GM21528 (cell line): ENCODE data around the gene PIK3C2B.
"Not testable (repeated sequence)": the region's sequence is repeated elsewhere in the genome, so short reads cannot be mapped to it uniquely, and the experiment has no call there.

Experiments
- ATAC-seq: cut with Tn5 transposase; IDR thresholded peaks from one replicate; pipeline ENCODE4 v1.9.1; 2021; ENCODE audit warnings: mild to moderate bottlenecking, moderate library complexity; ENCODE audit not compliant: unreplicated experiment, low FRiP score

PIK3C2B gene

DNA sequence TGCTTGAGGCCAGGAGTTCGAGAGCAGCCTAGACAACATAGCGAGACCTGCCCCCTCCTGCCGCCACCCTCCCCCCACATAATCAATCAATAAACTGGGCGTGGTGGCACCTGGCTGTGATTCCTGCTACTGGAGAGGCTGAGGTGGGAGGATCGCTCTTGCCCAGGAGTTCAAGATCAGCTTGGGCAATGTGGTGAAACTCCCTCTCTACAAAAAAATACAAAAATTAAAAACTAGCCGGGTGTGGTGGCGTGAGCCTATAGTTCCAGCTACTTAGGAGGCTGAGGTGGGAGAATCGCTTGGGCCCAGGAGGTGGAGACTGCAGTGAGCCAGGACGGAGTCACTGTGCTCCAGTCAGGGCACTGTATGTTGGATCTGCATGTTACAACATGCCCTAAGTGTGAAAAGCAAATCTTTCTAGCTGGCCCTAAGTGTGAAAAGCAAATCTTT, 14.6 kb upstream of the PIK3C2B start:
- ATAC-seq = no peak

DNA sequence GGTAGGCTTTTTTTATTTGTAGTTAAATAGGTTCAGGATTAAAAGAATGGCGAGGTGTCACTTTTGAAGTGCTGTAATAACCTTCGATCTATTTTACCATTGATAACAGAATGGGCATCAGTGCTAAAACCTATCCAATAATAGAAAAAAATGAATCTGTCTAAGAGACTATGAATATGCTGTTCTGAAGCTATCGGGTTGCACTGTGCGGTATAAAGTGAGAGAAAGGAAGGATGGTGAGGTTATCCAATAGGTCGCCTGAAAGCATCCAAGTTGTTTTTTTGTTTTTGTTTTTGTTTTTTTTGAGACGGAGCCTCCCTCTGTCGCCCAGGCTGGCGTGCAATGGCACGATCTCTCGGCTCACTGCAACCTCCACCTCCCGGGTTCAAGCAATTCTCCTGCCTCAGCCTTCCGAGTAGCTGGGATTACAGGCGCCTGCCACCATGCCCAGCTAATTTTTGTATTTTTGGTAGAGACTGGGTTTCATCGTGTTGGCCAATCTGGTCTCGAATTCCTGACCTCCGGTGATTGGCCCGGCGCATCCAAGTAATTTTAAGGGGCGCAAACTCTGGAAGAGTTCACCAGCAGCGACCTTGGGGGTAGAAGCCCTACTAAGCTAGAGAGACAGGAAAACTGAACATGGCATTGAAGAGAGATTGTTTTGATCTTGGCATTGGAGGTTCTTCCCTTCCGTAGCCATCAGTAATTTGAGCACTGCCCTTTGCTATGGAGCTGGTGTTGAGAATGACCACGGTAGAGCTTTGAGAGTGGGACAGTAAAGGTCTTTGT, 12.9 kb upstream of the PIK3C2B start:
- peak; percentile 17 for ATAC-seq

DNA sequence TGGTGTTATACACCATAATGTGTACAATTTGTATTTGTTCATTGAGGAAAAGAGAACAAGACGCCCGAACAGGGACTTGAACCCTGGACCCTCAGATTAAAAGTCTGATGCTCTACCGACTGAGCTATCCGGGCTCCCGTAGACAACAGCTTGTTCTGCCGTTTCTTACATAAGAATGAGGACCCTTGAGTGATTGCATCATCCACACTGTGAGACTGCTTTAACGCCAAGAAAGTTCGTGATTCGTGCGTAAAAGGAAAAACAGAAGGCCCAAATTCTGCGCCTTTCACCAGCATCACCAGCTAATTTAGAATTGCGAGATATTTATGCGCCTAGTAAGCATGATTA, 12.3 kb upstream of the PIK3C2B start:
- ATAC-seq = peak; percentile 64

DNA sequence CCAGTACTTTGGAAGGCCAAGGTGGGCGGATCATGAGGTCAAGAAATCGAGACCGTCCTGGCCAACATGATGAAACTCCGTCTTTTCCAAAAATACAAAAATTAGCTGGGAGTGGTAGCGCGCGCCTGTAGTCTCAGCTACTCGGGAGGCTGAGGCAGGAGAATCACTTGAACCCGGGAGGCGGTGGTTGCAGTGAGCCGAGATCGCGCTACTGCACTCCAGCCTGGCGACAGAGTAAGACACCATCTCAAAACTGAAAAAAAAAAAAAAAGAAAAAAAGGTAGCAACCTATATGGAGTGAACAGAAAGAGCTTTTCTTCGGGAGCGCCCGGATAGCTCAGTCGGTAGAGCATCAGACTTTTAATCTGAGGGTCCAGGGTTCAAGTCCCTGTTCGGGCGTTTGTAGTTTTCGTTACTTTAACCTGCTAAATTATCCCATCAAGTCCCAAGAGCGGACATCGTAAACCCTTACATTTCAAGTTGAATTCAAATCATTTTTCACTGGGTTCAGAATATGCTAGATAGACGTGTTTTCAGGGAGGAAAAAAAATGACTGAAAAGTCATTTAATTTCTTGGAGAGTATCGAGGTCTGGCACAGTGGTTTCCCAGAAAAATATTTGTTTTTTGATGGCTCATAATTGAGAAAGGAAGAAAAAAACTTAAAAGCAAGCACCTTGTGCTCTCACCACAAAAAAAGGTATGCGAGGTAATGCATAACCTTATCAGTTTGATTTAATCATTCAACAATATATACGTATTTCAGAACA, 11.8 kb upstream of the PIK3C2B start:
- peak; percentile 71 for ATAC-seq

DNA sequence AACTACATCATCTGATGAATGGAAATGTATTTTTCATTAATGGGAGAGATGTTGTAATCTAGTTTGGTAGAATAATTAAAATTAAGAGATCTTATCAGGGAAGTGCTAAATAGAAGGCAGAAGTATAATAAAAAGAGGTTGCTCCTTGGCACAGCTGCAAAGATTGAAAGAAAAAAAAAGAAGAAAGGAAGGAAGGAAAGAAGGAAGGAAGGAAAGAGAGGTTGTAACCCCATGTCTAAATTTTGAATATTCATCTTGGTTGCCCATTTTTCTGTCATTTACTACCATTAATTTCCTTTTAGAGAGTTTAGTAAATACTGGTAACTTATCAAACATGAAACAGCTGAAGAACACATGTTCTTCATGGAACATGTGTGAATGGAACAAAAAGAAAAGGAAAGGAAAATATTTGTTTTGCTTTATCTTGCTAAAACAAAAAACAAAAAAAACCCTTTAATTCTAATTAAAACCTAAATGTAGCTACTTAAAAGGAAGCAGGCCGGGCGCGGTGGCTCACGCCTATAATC, 11.1 kb upstream of the PIK3C2B start:
- no peak for ATAC-seq

DNA sequence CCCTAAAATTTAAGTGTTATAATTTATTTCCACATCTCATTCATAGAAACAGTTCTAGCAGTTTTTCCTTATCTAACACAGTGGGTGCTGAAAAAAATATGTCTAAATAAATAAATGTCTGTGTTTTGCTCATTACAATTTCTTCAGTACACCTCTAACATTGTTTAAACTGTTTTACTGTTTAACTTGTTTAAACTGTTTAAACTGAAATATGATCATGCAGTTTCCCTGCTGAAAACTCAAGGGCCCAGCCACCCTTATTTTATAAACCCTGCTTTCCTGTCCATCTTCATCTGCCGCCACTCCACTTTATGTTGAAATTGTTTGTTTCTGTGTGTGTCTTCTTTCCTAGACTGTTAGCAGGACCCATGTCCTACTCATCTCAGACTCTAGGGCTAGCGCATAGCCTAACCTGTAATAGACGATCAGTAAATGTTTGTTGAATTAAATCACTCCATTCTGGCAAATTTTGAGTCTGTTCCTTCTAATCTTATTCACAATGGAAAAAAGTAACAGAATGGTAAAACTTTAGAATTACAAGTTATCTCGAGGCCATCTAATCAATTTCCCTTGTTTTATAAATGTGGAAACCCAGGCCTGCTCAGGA, 9.4 kb upstream of the PIK3C2B start:
- no peak for ATAC-seq

DNA sequence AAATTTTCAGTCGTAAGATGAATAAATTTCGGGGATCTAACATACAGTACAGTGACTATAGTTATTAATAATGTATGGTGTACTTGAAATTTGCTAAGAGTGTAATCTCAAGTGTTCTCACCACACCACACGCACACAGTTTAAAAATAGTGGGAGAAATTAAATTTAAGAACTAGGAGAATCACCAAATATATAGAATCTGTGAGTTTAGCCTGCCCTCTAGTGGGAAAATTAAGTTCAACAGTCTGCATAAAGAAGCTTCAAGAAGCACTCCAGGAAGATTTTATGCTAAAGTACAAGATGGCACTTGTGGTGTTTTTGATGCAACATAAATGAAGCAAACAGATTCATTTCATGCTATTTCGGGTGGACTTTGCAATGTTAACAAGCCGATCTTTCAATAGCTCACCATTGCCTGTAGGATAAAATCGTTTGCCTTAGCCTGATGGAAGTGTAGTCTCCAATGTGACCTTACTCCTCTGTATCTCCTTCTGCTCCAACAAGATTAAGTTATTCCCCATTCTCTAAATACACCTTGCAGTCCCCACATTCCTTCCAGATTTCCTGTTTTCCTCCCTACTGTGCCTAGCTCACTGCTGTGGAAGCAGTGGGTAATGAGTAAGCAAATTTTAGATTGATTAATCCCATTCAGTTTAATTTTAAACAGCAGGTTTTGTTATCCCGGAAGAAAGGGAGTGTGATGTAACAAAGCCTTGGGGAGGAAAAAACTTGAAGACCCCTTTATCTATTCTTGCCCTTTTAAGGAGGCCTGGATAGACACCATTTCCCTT, 8.7 kb upstream of the PIK3C2B start:
- no peak for ATAC-seq

DNA sequence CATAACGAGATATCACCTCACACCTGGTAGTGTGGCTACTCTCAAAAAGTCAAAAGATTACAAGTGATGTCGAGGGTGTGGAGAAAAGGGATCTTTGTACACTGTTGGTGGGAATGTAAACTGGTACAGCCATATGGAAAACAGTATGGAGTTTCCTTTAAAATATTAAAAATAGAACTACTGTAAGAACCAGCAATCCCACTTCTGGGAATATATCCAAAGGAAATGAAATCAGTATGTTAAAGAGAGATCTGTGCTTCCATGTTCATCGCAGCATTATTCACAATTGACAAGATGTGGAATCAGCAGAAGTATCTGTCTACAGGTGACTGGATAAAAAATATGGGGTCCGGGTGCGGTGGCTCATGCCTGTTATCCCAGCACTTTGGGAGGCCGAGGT, 7.6 kb upstream of the PIK3C2B start:
- ATAC-seq = no peak

DNA sequence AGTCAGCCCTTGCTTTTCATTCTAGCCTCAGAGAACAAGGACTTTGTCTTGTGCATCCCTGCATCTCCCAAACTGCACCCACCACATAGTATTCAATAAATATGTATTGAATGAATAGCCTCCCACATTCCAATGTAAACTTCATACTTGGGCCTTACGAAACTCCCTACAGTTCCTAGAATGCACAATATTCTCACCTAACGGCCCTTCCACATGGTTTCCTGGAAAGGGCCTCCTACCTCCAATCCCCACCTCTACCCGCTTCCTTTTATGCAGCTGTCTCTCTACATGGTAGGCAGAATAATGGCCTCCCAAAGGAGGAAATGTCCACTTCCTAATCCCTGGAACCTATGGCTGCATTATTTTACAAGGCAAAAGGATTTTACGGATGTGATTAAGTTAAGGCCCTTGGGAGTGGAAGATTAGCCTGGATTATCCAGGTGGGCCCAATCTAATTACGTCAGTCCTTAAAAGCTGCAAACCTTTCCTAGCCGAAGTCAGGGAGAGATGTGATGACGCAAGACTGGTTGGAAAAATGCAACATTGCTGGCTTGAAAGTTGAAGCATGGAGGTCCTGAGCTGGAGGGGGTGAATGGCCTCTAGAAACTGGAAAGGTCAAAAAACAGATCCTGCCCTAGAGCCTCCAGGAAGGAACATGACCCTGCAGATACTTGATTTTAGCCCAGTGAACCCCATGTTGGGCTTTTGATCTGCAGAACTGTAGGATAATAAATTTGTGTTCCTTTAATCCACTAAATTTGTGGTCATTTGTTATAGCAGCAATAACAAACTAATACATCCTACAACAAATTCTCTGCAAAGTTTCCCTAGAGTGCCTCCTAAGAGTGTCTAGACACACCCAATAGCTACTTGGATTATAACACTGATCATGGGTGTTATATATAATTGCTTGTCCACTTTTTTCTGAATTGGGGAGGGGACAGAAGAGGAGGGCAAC, 5.2 kb upstream of the PIK3C2B start:
- ATAC-seq = no peak

DNA sequence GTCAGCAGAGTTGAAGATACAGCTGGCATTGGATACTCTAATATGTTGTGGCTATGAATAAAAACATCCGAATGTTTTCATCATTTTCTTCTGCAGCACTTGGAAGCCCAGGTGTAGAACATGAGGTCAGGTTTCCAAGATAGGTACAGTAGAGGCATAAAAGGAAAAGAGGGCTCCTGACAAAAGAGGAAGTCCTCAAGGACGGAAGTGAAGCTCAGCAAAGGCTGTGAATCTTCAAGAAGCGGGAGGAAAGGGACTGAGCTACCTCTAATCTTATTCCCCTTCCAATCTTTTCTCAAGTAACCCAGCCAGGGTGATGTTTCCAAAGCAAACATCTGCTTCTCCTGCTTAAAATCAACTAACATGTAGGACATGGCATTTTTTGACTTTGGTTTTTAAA, 4.4 kb upstream of the PIK3C2B start:
- ATAC-seq = no peak

DNA sequence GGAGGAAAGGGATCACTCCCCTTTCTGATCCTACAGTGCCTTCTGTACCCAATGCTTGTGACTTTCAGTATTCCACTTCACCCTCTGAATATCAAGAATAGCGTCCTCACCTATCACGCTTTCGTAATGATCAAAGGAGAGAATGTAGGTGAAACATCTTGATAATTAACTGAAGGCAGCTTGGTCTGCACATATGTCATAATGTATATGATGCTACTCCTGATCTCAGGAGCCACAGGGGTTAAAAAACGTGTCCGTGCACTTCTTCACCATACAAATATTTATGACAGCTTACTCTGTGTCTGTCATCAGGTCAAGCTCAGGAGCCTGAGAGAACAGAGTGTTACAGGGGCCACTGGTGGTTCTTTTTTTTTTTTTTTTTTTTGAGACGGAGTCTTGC, 1.2 kb upstream of the PIK3C2B start:
- ATAC-seq = no peak

DNA sequence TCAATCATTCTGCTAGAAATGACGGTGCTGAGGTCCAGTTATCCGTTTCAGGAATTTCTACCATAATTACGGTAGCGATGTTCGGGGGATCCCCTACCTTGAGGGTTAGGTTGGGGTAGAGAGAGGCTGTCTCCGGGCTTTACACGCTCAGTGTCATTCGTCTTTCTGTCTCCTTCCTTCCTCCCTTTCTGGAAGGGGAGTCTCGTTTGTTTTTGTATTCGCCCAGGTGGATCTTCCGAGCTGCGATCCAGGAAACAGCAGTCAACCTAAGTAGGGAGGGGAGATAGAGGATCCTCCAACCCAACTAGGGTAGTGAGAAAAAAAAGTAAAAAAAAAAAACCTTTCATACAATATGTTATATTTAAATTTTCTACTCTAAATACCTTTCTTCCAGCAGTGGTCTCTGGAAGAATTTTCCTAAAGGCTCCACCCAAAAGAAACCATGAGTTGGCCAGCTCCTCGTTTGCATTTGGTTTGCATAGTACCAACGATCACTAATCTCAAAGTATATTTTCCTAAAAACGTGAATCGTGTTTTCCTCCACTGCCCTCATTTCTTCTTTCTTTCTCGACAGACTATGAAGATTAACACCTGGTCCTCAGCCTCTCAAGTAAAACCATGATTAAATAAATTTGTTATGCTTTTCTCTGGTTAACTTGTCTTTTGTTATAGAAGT, 611 bp upstream of the PIK3C2B start:
- ATAC-seq = peak; percentile 26

DNA sequence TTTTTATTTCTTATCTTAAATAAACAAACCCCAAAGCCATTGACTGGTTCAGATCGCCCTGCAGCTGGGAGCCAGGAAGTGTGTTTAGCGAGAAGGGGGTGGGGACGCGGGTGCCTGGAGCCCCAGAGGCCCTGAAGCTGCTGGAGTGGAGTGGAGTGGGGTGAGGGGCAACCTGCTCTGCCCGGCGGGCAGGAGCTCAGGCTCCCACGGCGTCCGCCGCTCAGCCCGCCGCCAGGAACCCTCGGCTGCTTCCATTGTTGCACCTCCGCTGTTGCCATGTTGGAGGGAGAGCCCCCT, 673 bp downstream of the PIK3C2B start:
- peak; percentile 30 for ATAC-seq

DNA sequence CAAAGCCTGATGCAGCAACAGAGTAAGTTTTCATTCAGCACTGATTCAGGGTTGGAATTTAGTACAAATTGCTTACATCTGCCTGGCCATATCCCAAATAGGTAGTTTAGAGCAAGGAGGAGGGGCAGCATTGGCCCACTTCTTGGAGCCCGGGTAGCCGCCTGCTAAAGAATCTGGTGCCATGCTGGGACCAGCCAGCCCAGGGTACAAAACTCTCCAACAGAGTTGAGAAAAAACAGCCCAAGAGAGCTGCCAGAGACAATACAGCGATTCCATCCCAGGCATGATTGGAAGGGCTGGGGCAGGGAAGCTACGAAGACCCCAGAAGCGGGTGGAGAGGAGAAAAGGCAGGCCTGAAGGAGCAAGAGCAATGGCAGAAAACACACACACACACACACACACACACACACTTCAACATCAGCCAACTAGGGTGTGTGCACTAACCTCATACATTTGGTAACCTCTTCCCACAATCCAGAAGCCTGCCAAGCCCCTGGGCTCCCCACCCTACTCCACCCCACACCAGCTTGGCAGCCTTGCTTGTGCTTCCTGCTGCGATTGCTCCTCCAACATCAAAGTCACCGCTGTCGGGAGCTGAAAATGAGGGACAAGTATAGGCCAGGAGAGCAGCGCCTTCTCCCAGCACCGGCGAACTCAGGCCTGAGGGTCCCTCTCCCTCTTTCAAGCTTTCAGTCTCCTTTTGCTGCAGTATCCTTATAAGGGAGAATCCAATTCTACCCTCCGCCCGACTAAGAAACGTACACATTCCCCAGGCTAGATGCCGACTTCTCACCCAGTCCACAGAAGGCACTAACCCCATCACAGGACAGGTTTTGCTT, 1.2 kb downstream of the PIK3C2B start:
- ATAC-seq = no peak

DNA sequence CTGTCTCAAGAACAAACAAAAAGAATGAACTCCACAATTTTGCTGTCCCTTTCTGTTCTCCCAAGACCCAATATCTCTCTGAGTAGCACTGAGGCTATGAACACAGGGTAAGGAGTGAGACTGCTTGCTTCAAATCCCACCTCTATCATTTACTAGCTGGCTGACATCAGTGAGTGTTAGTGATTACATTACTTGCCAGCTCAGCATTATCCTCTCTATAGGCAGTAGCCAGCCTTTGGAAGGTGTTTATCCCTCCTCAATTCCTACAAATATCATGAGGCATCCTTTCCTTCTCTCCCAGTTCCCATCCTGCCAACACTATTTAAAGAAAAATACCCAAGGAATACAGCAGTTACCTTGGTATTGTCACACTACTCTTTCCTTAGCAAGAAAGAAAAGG, 3.0 kb downstream of the PIK3C2B start:
- no peak for ATAC-seq

DNA sequence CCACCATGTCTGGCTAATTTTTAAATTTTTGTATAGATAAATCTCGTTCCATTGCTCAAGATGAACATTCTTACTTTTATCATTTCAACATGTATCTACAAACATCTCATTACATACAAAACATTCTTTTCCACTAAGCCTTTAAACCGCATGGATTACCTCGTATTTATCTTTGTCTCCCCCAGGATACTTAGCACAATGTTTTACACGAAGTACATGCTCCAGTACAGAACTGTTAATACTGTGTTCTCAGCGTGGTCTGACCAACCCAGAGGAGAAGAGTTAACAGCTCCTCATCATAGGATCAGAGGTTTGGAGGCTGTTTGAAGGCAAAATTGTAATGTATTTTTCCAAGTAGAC, 7.4 kb downstream of the PIK3C2B start:
- no peak for ATAC-seq

DNA sequence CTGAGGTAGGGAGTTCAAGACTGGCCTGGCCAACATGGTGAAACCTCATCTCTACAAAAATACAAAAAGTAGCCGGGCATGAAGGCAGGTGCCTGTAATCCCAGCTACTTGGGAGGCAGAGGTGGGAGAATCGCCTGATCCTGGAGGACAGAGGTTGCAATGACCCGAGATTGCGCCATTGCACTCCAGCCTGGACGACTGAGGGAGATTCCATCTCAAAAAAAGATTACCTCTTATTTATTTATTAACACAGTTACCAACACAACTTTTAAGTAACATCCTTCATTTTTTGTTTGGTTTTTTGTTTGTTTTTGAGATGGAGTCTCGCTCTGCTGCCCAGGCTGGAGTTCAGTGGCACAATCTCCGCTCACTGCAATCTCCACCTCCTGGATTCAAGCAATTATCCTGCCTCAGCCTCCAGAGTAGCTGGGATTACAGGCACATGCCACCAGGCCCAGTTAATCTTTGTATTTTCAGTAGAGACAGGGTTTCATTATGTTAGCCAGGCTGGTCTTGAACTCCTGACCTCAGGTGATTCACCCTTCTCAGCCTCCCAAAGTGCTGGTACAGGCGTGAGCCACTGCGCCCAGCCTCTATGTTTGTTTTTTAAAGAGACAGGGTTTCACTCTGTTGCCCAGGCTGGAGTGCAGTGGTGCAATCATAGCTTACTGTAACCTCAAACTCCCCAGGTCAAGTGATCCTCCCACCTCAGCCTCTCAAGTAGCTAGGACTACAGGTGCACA, 7.9 kb downstream of the PIK3C2B start:
- not testable (repeated sequence) for ATAC-seq

DNA sequence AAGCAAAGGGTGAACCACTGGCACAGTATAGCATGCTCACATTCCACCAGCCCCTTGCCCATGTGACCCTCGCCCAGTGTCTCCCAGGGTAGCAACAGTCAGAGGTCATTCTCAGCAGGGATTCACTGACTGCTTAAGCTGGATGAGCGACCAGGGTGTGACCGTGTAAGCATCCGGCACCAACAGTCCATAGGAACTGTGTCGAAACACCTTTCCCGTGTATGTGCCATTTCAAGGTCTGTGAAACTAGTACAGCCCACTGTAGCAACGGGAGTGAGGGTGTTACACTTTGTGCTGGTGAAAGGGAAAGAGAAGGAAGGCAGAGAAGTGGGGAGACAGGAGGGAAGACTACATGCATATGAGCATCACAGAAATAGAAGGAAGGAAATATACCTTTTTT, 10.8 kb downstream of the PIK3C2B start:
- ATAC-seq = no peak
